ENCODE data around the gene TSR3.

DNA sequence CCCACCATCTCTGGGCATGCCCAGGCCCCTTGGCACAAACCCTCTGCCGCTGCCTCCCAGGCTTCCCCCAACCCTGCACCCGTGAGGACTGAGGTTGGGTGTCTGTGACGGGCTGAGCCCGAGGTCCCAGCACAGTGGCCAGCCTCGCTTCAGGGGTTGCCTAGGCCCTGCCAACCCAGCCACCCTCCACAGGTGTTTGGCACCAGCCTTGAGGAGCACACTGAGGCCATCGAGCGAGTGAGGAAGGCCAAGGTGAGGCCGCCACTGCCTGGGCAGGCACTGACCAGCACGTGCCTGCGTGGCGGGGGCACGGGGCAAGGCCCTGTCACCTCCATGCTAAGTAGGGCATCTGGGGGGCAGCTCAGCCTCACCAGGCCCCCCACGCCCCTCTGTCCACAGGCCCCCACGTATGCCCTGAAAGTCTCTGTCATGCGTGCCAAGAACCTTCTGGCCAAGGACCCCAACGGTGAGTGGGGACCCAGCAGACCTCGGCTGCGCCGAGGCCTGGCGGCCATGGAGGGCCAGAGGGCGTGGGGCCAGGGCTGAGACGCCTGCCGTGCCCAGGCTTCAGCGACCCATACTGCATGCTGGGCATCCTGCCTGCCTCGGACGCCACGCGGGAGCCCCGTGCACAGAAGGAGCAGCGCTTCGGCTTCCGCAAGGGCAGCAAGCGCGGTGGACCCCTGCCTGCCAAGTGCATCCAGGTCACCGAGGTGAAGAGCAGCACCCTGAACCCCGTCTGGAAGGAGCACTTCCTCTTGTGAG, 10.8 kb downstream of the TSR3 start:
- TF ChIP-seq, protein P1, sequence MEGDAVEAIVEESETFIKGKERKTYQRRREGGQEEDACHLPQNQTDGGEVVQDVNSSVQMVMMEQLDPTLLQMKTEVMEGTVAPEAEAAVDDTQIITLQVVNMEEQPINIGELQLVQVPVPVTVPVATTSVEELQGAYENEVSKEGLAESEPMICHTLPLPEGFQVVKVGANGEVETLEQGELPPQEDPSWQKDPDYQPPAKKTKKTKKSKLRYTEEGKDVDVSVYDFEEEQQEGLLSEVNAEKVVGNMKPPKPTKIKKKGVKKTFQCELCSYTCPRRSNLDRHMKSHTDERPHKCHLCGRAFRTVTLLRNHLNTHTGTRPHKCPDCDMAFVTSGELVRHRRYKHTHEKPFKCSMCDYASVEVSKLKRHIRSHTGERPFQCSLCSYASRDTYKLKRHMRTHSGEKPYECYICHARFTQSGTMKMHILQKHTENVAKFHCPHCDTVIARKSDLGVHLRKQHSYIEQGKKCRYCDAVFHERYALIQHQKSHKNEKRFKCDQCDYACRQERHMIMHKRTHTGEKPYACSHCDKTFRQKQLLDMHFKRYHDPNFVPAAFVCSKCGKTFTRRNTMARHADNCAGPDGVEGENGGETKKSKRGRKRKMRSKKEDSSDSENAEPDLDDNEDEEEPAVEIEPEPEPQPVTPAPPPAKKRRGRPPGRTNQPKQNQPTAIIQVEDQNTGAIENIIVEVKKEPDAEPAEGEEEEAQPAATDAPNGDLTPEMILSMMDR (conservative IDR thresholded peaks at IDR 0.05; ENCODE audit: low read length), result no peak
- no peak for TF ChIP-seq EZH2phosphoT487 (IDR thresholded peaks at IDR 0.05; ENCODE audit: borderline replicate concordance)

Data from Loucy (cell line).